Fibroblast of the aortic adventitia (primary cell): ENCODE measurements around the gene SETX. TPM values are rescaled to one million over a fixed set of nuclear protein-coding genes. Genes with fewer than 3 reads are reported as not detected.
"Not testable (repeated sequence)": the region's sequence is repeated elsewhere in the genome, so short reads cannot be mapped to it uniquely, and the experiment has no call there.

Source experiments
- DNase-seq: peaks from one replicate; pipeline ENCODE4 v3.0.0-alpha.2; 2010; ENCODE audit warnings: low read depth
- H3K4me3 ChIP-seq: 2 replicates; pipeline ENCODE4 v1.5.1; 2011; ENCODE audit warnings: low read depth, mild to moderate bottlenecking, control low read depth, low read length, moderate library complexity
- CTCF ChIP-seq: IDR thresholded peaks from 2 replicates; pipeline ENCODE4 v1.5.1; 2011; ENCODE audit warnings: mild to moderate bottlenecking, low read length, control low read depth, inconsistent platforms; ENCODE audit not compliant: insufficient read depth
- total RNA-seq: library from RNA; depleted of rRNA; stranded (reverse); fragments of >200 nt; gene quantifications from 2 replicates; pipeline ENCODE4 v1.2.3, GENCODE V29; 2012; ENCODE audit warnings: low replicate concordance

The SETX gene
- total RNA-seq, 1 donor, result 85.0 TPM

DNA sequence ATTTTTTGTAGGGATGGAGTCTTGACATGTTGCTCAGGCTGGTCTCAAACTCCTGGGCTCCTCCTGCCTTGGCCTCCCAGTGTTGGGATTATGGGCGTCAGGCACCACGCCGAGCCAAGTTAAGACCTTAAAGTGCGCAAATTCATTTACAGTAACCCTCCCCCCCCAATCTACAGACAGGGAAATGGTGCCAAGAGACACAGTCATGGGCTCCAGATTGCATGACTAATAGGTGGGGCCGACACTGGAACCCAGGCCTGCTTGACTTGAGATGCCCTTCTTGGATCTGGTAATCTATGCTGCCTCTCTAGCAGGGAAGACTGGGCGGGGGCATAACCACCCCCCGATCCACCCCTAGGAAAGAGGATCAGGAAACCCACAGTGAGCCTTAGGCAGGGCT, 32.3 kb upstream of the SETX start:
- no peak for TF ChIP-seq CTCF
- no peak for DNase-seq
- no peak overlapping the region for H3K4me3 ChIP-seq

DNA sequence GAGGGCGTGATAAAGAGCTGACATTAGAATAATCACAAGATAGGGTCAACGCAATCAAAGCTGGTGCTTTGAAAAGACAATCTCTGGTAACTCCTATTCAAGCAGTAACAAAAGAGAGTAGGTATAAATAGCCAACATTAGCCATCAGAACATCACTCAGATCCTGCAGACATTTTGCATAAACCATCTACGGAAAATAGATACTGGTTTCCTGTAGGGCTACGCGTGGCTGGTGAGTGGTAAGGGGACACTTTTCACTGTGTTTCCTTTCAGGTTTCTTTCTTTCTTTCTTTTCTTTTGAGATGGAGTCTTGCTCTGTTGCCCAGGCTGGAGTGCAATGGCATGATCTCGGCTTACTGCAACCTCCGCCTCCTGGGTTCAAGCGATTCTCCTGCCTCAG, 29.6 kb upstream of the SETX start:
- no peak for TF ChIP-seq CTCF
- H3K4me3 ChIP-seq, result no peak overlapping the region

GRCh38 chr9:132383462-132383883, 28.7 kb upstream of the SETX start:
- no peak overlapping the region for H3K4me3 ChIP-seq
- TF ChIP-seq CTCF, result no peak

More for the DNA sequence above, 29.6 kb upstream of the SETX start:
- no peak for DNase-seq

GRCh38 chr9:132381966-132382541, 27.3 kb upstream of the SETX start:
- H3K4me3 ChIP-seq, result no peak overlapping the region
- DNase-seq, result no peak
- no peak for TF ChIP-seq CTCF

More at GRCh38 chr9:132383462-132383883, 28.7 kb upstream of the SETX start:
- DNase-seq, result no peak

- not testable (repeated sequence) for DNase-seq, H3K4me3 ChIP-seq
These were observed 23.6 kb upstream of the SETX start for GRCh38 chr9:132378416-132378815.

DNA sequence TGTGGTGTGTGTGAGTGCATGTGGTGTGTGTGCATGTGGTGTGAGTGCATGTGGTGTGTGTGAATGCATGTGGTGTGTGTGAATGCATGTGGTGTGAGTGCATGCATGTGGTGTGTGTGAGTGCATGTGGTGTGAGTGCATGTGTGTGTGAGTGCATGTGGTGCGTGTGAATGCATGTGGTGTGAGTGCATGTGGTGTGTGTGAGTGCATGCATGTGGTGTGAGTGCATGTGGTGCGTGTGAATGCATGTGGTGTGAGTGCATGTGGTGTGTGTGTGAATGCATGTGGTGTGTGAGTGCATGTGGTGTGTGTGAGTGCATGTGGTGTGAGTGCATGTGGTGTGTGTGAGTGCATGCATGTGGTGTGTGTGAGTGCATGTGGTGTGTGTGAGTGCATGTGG, 23.0 kb upstream of the SETX start:
- H3K4me3 ChIP-seq, DNase-seq: not testable (repeated sequence)

DNA sequence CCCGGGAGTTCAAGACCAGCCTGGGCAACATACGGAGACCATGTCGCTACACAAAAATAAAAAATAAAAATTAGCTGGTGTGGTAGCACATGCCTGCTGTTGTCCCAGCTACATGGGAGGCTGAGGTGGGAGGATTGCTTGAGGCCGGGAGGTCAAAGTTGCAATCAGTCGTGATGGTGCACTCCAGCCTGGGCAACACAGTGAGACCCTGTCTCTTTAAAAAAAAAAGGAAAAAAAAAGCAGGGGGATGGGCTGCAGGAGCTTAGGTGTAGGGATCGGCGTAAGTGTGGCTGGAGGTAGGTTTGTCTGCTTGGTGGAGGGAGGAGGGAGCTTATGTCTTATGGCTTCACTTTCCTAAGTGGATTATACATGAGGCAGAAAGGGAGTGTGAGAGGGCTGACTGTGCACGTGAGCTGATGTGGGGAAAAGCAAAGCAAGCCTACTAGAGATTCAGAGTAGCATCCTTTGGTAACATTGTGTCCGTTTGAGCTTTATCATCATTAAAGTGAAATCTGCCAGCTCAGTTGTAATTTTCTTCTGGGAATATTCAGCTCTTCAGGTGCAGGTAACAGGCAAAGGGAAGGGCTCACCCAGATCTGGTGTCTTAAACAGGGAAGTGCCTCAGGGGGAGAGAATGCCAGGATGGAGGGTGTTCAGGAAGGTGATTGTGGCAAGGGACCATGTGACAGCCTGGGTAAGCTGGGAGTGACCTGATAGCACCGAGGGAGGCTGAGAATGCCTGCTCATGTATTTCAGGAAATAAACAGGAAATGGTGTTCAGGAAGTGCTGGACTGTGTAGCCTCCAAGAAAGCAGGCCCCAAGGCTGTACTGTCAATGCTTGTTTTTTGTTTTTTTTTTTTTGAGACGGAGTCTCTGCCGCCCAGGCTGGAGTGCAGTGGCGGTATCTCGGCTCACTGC, 17.6 kb upstream of the SETX start:
- no peak overlapping the region for H3K4me3 ChIP-seq
- DNase-seq, result peak; percentile 6
- TF ChIP-seq CTCF, result no peak
